GM21723 (cell line): Measurements from ENCODE around the gene TBATA.

Experiments
- ATAC-seq: cut with Tn5 transposase; IDR thresholded peaks from one replicate; pipeline ENCODE4 v1.9.1; 2021; ENCODE audit warnings: mild to moderate bottlenecking, moderate library complexity; ENCODE audit not compliant: unreplicated experiment

TBATA gene

GRCh38 chr10:70747192-70747965, 37.8 kb downstream of the TBATA start:
- no peak for ATAC-seq

GRCh38 chr10:70745555-70745954, 39.6 kb downstream of the TBATA start:
- ATAC-seq, result no peak

- no peak for ATAC-seq
These were observed 40.5 kb downstream of the TBATA start for GRCh38 chr10:70744617-70745143.

GRCh38 chr10:70743879-70744278, 41.3 kb downstream of the TBATA start:
- no peak for ATAC-seq

GRCh38 chr10:70743430-70743788, 41.8 kb downstream of the TBATA start:
- no peak for ATAC-seq

- no peak for ATAC-seq
These were observed 42.4 kb downstream of the TBATA start for GRCh38 chr10:70742537-70743429.

- ATAC-seq, result no peak
These were observed 44.5 kb downstream of the TBATA start for GRCh38 chr10:70740406-70741288.

GRCh38 chr10:70738761-70739121, 46.4 kb downstream of the TBATA start:
- no peak for ATAC-seq

- no peak for ATAC-seq
These were observed 47.0 kb downstream of the TBATA start for GRCh38 chr10:70738006-70738760.

- no peak for ATAC-seq
These were observed 47.9 kb downstream of the TBATA start for GRCh38 chr10:70737250-70737649.

GRCh38 chr10:70736525-70736924, 48.7 kb downstream of the TBATA start:
- ATAC-seq, result no peak

- no peak for ATAC-seq
These were observed 50.0 kb downstream of the TBATA start for GRCh38 chr10:70735161-70735560.

- no peak for ATAC-seq
These were observed 52.1 kb downstream of the TBATA start for GRCh38 chr10:70733051-70733450.

- no peak for ATAC-seq
These were observed 52.6 kb downstream of the TBATA start for GRCh38 chr10:70732569-70732968.

GRCh38 chr10:70730955-70731354, 54.2 kb downstream of the TBATA start:
- no peak for ATAC-seq

GRCh38 chr10:70729763-70730357, 55.3 kb downstream of the TBATA start:
- no peak for ATAC-seq

GRCh38 chr10:70728328-70728727, 56.8 kb downstream of the TBATA start:
- ATAC-seq, result no peak

- no peak for ATAC-seq
These were observed 58.2 kb downstream of the TBATA start for GRCh38 chr10:70726909-70727495.

- ATAC-seq, result no peak
These were observed 61.4 kb downstream of the TBATA start for GRCh38 chr10:70723771-70724170.
